HepG2 (cell line): ENCODE data around the gene CACNA1D. TPM values are rescaled to one million over a fixed set of nuclear protein-coding genes. Genes with fewer than 3 reads are reported as not detected.

ENCODE experiments used
- ATAC-seq: fragments of 200-7000 bp; cut with Tn5 transposase; 3 replicates; pipeline ENCODE4 v1.9.1; 2020; ENCODE audit warnings: mild to moderate bottlenecking, moderate library complexity
- BruUV-seq: library from RNA; stranded (reverse); fragments of 400-500 nt; replicated peaks from 2 replicates; lab custom pipeline; 2021; lab: Mats Ljungman, UMichigan
- CTCF ChIA-PET: fragments of 300-600 bp; formaldehyde crosslinking; extraction: SDS; loops from one replicate; lab custom pipeline; 2021; ENCODE audit warnings: low total read pairs, inconsistent platforms, low intra/inter-chr PET ratio; lab: Yijun Ruan, JAX
- POLR2A ChIA-PET: fragments of 350-600 bp; sonication (Branson Sonifier 250); formaldehyde crosslinking; loops from one replicate; lab custom pipeline; 2020; ENCODE audit warnings: antibody characterized with exemption, inconsistent platforms; lab: Yijun Ruan, JAX
- DNase-seq: peaks from one replicate; pipeline ENCODE4 v3.0.0-alpha.2; 2015; ENCODE audit warnings: low spot score
- FAIRE-seq: peaks from 3 replicates; lab custom pipeline; 2011; peaks lifted over from hg19 to GRCh38; lab: Jason Lieb, UNC
- H2AFZ ChIP-seq: one replicate; pipeline ENCODE4 v1.6.1; 2011; ENCODE audit warnings: low read length, inconsistent platforms
- H3K27ac ChIP-seq: fragments of 300-600 bp; 3 replicates; pipeline ENCODE4 v1.8.0; 2011; ENCODE audit warnings: mixed run types, mild to moderate bottlenecking, mixed read lengths, low read length, inconsistent platforms; ENCODE audit not compliant: insufficient read depth; ENCODE audit errors: extremely low read length
- H3K27me3 ChIP-seq, 2 experiments: fragments of 200-600 bp in 1 of 2; 2 replicates in 1 of 2; 3 replicates in 1 of 2; pipeline versions ENCODE4 v1.6.0 to v1.8.0; 2011; ENCODE audit warnings: low read length in 2 of 2, mild to moderate bottlenecking in 2 of 2, moderate library complexity in 2 of 2, inconsistent platforms in 1 of 2; ENCODE audit not compliant: insufficient read depth in 2 of 2, control insufficient read depth in 1 of 2
- H3K36me3 ChIP-seq, 2 experiments: fragments of 200-600 bp in 1 of 2; replicated peaks in 1 of 2; 2 replicates in 1 of 2; 3 replicates in 1 of 2; pipeline versions ENCODE4 v1.5.1 to v1.8.0; 2011; ENCODE audit warnings: low read length in 2 of 2, inconsistent platforms in 1 of 2; ENCODE audit not compliant: insufficient read depth in 2 of 2, control insufficient read depth in 1 of 2
- H3K4me1 ChIP-seq: 2 replicates; pipeline ENCODE4 v1.5.1; 2012; ENCODE audit warnings: low read length, inconsistent platforms; ENCODE audit not compliant: insufficient read depth
- H3K4me2 ChIP-seq: 2 replicates; pipeline ENCODE4 v1.6.0; 2011; ENCODE audit warnings: low read depth, low read length, inconsistent platforms
- H3K4me3 ChIP-seq, 3 experiments: fragments of 200-600 bp in 1 of 3; sonication (generic), shearing (Covaris generic) in 1 of 3; replicated peaks in 1 of 3; 2 replicates each; pipeline ENCODE4 v1.5.1; 2011 to 2016; ENCODE audit warnings: low read length in 3 of 3, inconsistent platforms in 2 of 3, low read depth in 2 of 3, mild to moderate bottlenecking in 2 of 3, control low read depth in 1 of 3, mixed read lengths in 1 of 3; ENCODE audit not compliant: insufficient read depth in 1 of 3
- H3K79me2 ChIP-seq: one replicate; pipeline ENCODE4 v1.6.1; 2011; ENCODE audit warnings: low read length, inconsistent platforms; ENCODE audit not compliant: insufficient read depth
- H3K9ac ChIP-seq: 2 replicates; pipeline ENCODE4 v1.6.0; 2011; ENCODE audit warnings: mild to moderate bottlenecking, low read depth, low read length, inconsistent platforms; ENCODE audit not compliant: insufficient read depth
- H3K9me3 ChIP-seq: 2 replicates; pipeline ENCODE4 v1.5.1; 2012; ENCODE audit warnings: mild to moderate bottlenecking, low read length
- H4K20me1 ChIP-seq: 2 replicates; pipeline ENCODE4 v1.6.0; 2011; ENCODE audit warnings: inconsistent platforms, mild to moderate bottlenecking, low read length, moderate library complexity; ENCODE audit not compliant: insufficient read depth
- CSRNP2 ChIP-seq: sonication (generic); formaldehyde crosslinking; conservative IDR thresholded peaks from 2 replicates; pipeline ENCODE4 v1.8.0; 2022; ENCODE audit warnings: low read depth, missing genetic modification reagents
- FOXK1 ChIP-seq: sonication (generic); formaldehyde crosslinking; IDR thresholded peaks from 2 replicates; pipeline ENCODE4 v1.4.0; 2020; ENCODE audit warnings: low read depth, missing genetic modification reagents, borderline replicate concordance
- HNF1A ChIP-seq, 2 experiments: sonication (generic) in 1 of 2; formaldehyde crosslinking in 1 of 2; IDR thresholded peaks; 2 replicates each; pipeline versions ENCODE4 v1.4.0 to v1.6.1; 2016 to 2020; ENCODE audit warnings: borderline replicate concordance in 1 of 2, low read depth in 1 of 2, mild to moderate bottlenecking in 1 of 2, missing genetic modification reagents in 1 of 2
- TRAFD1 ChIP-seq: sonication (generic); formaldehyde crosslinking; IDR thresholded peaks from 2 replicates; pipeline ENCODE4 v1.5.1; 2020; ENCODE audit warnings: missing genetic modification reagents, mild to moderate bottlenecking, borderline replicate concordance
- ZBTB44 ChIP-seq: sonication (generic); formaldehyde crosslinking; IDR thresholded peaks from 2 replicates; pipeline ENCODE4 v1.4.0; 2020; ENCODE audit warnings: missing genetic modification reagents
- ZNF30 ChIP-seq: sonication (generic); formaldehyde crosslinking; IDR thresholded peaks from 2 replicates; pipeline ENCODE4 v1.5.0; 2020; ENCODE audit warnings: mild to moderate bottlenecking, missing genetic modification reagents
- ZNF552 ChIP-seq: sonication (generic); formaldehyde crosslinking; IDR thresholded peaks from 2 replicates; pipeline ENCODE4 v1.9.0; 2022; ENCODE audit warnings: missing genetic modification reagents, mild to moderate bottlenecking, borderline replicate concordance
- WGBS: methylation state at CpG from one replicate; pipeline ENCODE4 v1.1.6; 2017; ENCODE audit warnings: low lambda C conversion rate; 5-methylcytosine and 5-hydroxymethylcytosine counted together
- in situ Hi-C: cut with HindIII; loops from 2 replicates; pipeline ENCODE4 v1.10.0; 2017; ENCODE audit warnings: low pct_unique_long_range_greater_than_20kb; ENCODE audit not compliant: extremely low pct_ligation_motif_present
- intact Hi-C: fragments of 100-400 bp; cut with micrococcal nuclease; formaldehyde crosslinking; loops from one replicate; pipeline ENCODE4 v1.10.0; 2022; ENCODE audit not compliant: unreplicated experiment
- polyA plus RNA-seq, 8 experiments: library from polyadenylated mRNA; depleted of rRNA in 3 of 8; stranded (reverse) in 7 of 8; unstranded in 1 of 8; fragments of >200 nt; fragmentation: Illumina TruSeq in 4 of 8; extraction: Trizol in 4 of 8; gene quantifications; 2 replicates each; pipeline versions ENCODE4 v1.2.1 to v1.2.3, GENCODE V29; 2011 to 2016; ENCODE audit warnings: low read depth in 4 of 8, missing spikeins in 1 of 8, mixed read lengths in 1 of 8; ENCODE audit not compliant: insufficient read depth in 1 of 8
- total RNA-seq, 5 experiments: library from RNA; depleted of rRNA; stranded (reverse); fragments of >200 nt; fragmentation: Illumina TruSeq; extraction: Trizol; gene quantifications; 2 replicates each; pipeline ENCODE4 v1.2.3, GENCODE V29; 2016; ENCODE audit warnings: low read depth in 1 of 5

CACNA1D gene
- total and polyA plus RNA-seq, 2 of the 13 experiments (the other 11 are each of a cell fraction or from before 2014, with no cell fraction given): 0.26 to 0.38 TPM

GRCh38 chr3:53534676-53535400 is 40.4 kb downstream of the CACNA1D start:
- Histone ChIP-seq H3K79me2 (no peaks in the 10 kb centered on the region), H4K20me1 (no peaks in the 10 kb centered on the region), H3K4me1 (no peaks in the 10 kb centered on the region), H2AFZ (no peak overlapping the region), H3K4me3 (no peak overlapping the region), H3K27me3 (no peaks in the 10 kb centered on the region), H3K4me2 (no peak overlapping the region), H3K9me3 (no peaks in the 10 kb centered on the region), H3K36me3 (no peaks in the 10 kb centered on the region), H3K9ac (no peak overlapping the region), H3K27ac (no peak overlapping the region)
- DNase-seq (no peak), FAIRE-seq (no peak), ATAC-seq (no peak)
- in situ Hi-C loops: no loop called here
- TF ChIP-seq TRAFD1 (no peak), ZBTB44 (CRISPR knock-in tag) (no peak), ZNF552 (CRISPR knock-in tag) (no peak), HNF1A (IDR thresholded peaks at IDR 0.05; ENCODE audit: low read depth) (no peak), HNF1A (CRISPR knock-in tag; IDR thresholded peaks at IDR 0.05; ENCODE audit: borderline replicate concordance) (no peak), ZNF30 (no peak), CSRNP2 (no peak), FOXK1 (CRISPR knock-in tag) (no peak)
- 69% methylated on average over 9 of the region's 13 CpGs for WGBS
- ChIA-PET POLR2A (no interaction called here), CTCF (no interaction called here)
- intact Hi-C loops: no loop called here
- BruUV-seq: no TSS peak
